Measurements from ENCODE around the gene APOBEC3A. TPM values are rescaled to one million over a fixed set of nuclear protein-coding genes. Genes with fewer than 3 reads are reported as not detected.

The APOBEC3A gene
- total and polyA plus RNA-seq, 2 of the 8 experiments (the other 6 are each of a cell fraction or from before 2014, with no cell fraction given): not detected

- no peak overlapping the region for H3K18ac ChIP-seq (ENCODE audit: extremely low read depth, low read length)
- H2BK12ac ChIP-seq (ENCODE audit: low read depth, low read length): no peak overlapping the region
- 80% methylated on average over 8 of the region's 8 CpGs; no CpG with 5 or more reads in 1 of the 2 experiments for WGBS, 2 experiments (ENCODE audit: extremely low coverage in 1 of 2, insufficient coverage in 1 of 2, insufficient read length in 1 of 2, insufficient replicate concordance in 2 of 2, low coverage in 1 of 2, low lambda C conversion rate in 2 of 2, missing lambda C conversion rate in 1 of 2)
- H2BK15ac ChIP-seq (ENCODE audit: low read length): no peak overlapping the region
- H4K8ac ChIP-seq (ENCODE audit: extremely low read depth, insufficient read depth, low read length): no peak overlapping the region
- no peak overlapping the region for H4K5ac ChIP-seq (ENCODE audit: insufficient read length, low read depth, low read length)
- no peak overlapping the region for H3K23ac ChIP-seq (ENCODE audit: insufficient read length)
- no peak overlapping the region for H3K9ac ChIP-seq (replicated peaks in 1 of 4; ENCODE audit: extremely low read depth in 1 of 4, low read depth in 3 of 4, low read length in 3 of 4)
- no peaks in the 10 kb centered on the region for H3K36me3 ChIP-seq (ENCODE audit: control insufficient read depth in 2 of 4, insufficient read depth in 4 of 4, low read length in 3 of 4)
- no peak overlapping the region for H3K14ac ChIP-seq (ENCODE audit: insufficient read length)
- no peak overlapping the region for H3K27ac ChIP-seq (ENCODE audit: low read depth, low read length)
- POLR2A ChIA-PET (ENCODE audit: partially characterized antibody): interaction anchor here (0.7 kb wide), 1 partner anchor 27 kb away, joined by 3 read pairs; no protein-coding TSS in a partner anchor
- no peak overlapping the region for H2BK20ac ChIP-seq (ENCODE audit: low read length)
- no peaks in the 10 kb centered on the region for H3K9me3 ChIP-seq (ENCODE audit: insufficient read depth in 2 of 2, low read depth in 1 of 2, low read length in 1 of 2)
- H4K91ac ChIP-seq (replicated peaks; ENCODE audit: insufficient read length, low read length): no peak overlapping the region
- H3K79me1 ChIP-seq (ENCODE audit: low read depth, low read length): no peaks in the 10 kb centered on the region
- H3K23me2 ChIP-seq (ENCODE audit: low read depth, low read length): no peaks in the 10 kb centered on the region
- no peak overlapping the region for H2AK5ac ChIP-seq (ENCODE audit: low read depth, low read length)
- no peak overlapping the region for H3K56ac ChIP-seq (replicated peaks; ENCODE audit: insufficient read length, low read depth, low read length)
- H3K79me2 ChIP-seq (ENCODE audit: control insufficient read depth in 1 of 2, insufficient read depth in 2 of 2, low read length in 2 of 2): no peaks in the 10 kb centered on the region
- FAIRE-seq (no peak), DNase-seq (ENCODE audit: low read depth in 1 of 2, low spot score in 2 of 2) (no peak)
- H2BK120ac ChIP-seq (replicated peaks; ENCODE audit: low read depth, low read length): no peak overlapping the region
- no peak overlapping the region for H3K4me3 ChIP-seq (ENCODE audit: extremely low read depth in 1 of 4, insufficient read depth in 2 of 4, low read depth in 3 of 4, low read length in 4 of 4)
- H4K20me1 ChIP-seq (replicated peaks in 1 of 2; ENCODE audit: control insufficient read depth in 1 of 2, insufficient read depth in 2 of 2, low read length in 2 of 2): no peaks in the 10 kb centered on the region
- no peak overlapping the region for H3K4me2 ChIP-seq (ENCODE audit: insufficient read depth in 1 of 2, low read depth in 2 of 2, low read length in 2 of 2)
- TF ChIP-seq EGR1 (IDR thresholded peaks at IDR 0.05; ENCODE audit: borderline replicate concordance, low read depth, low read length) (no peak), CREB1 (IDR thresholded peaks at IDR 0.05) (no peak), PHF8 (conservative IDR thresholded peaks at IDR 0.05; ENCODE audit: low read depth, low read length) (no peak), RFX5 (IDR thresholded peaks at IDR 0.05; ENCODE audit: borderline replicate concordance, low read depth, low read length) (no peak), USF2 (IDR thresholded peaks at IDR 0.05; ENCODE audit: low read length) (no peak), SRF (IDR thresholded peaks at IDR 0.05; ENCODE audit: low read depth, low read length) (no peak), CHD1 (IDR thresholded peaks at IDR 0.05; ENCODE audit: low read depth, low read length) (no peak)
- no peak overlapping the region for H2BK5ac ChIP-seq (ENCODE audit: low read depth, low read length)
- CTCF ChIA-PET (ENCODE audit: partially characterized antibody): interaction anchor here (0.8 to 2.0 kb wide), 4 partner anchors 19 to 75 kb away, joined by 3 to 9 read pairs (median 4); no protein-coding TSS in a partner anchor
- H3K4me1 ChIP-seq (replicated peaks in 1 of 4; ENCODE audit: control insufficient read depth in 3 of 4, insufficient read depth in 4 of 4, low read length in 3 of 4): peaks cover 0 to 3% (median 0%) of the 10 kb centered on the region in 4 experiments; a peak in 4 of 7 replicates
- peak overlapping the region; percentile 31; the same call in 1 of the 2 replicates for H2AFZ ChIP-seq (ENCODE audit: low read length)
- no peak overlapping the region for H3K4ac ChIP-seq (replicated peaks; ENCODE audit: insufficient read length, low read depth, low read length)
- H3K27me3 ChIP-seq (replicated peaks in 1 of 4; ENCODE audit: control insufficient read depth in 3 of 4, extremely low read depth in 1 of 4, insufficient read depth in 3 of 4, low read length in 3 of 4): peaks cover 0 to 5% (median 0%) of the 10 kb centered on the region in 4 experiments; a peak in 2 of 7 replicates
These were observed 10.6 kb upstream of the APOBEC3A start for GRCh38 chr22:38946771-38947170.
